ENCODE data around the gene SLFN12L.
A peak's percentile ranks its signal among the peaks of the same experiment; 100 is the strongest.
"Not testable (repeated sequence)": the region's sequence is repeated elsewhere in the genome, so short reads cannot be mapped to it uniquely, and the experiment has no call there.

SLFN12L gene

GRCh38 chr17:35460354-35460851, 77.1 kb downstream of the SLFN12L start:
- DNase-seq = peak; percentile 69
- in situ Hi-C loops (cut with HindIII; ENCODE audit: low pct_ligation_motif_present, low pct_unique_long_range_greater_than_20kb, low sequenced_read_pairs) = no loop called here

- DNase-seq; in situ Hi-C loops (cut with HindIII; ENCODE audit: low pct_ligation_motif_present, low pct_unique_long_range_greater_than_20kb, low sequenced_read_pairs): not testable (repeated sequence)
Observed at GRCh38 chr17:35454035-35454434, 83.4 kb downstream of the SLFN12L start.

GRCh38 chr17:35453171-35453570, 84.3 kb downstream of the SLFN12L start:
- DNase-seq = no peak
- in situ Hi-C loops (cut with HindIII; ENCODE audit: low pct_ligation_motif_present, low pct_unique_long_range_greater_than_20kb, low sequenced_read_pairs) = no loop called here

GRCh38 chr17:35449371-35449931, 88.0 kb downstream of the SLFN12L start:
- no peak for DNase-seq
- in situ Hi-C loops (cut with HindIII; ENCODE audit: low pct_ligation_motif_present, low pct_unique_long_range_greater_than_20kb, low sequenced_read_pairs) = loop anchor here (25.0 kb wide), 1 partner anchor 88 kb away; the partner anchor contains the start of gene SLFN12L

- in situ Hi-C loops (cut with HindIII; ENCODE audit: low pct_ligation_motif_present, low pct_unique_long_range_greater_than_20kb, low sequenced_read_pairs) = loop anchor here (25.0 kb wide), 1 partner anchor 88 kb away; the partner anchor contains the start of gene SLFN12L
- DNase-seq = no peak
Observed at GRCh38 chr17:35448899-35449227, 88.6 kb downstream of the SLFN12L start.

GRCh38 chr17:35448214-35448898, 89.1 kb downstream of the SLFN12L start, which contains the start of gene SLFN13:
Gene SLFN13, minus strand, starts transcription at chr17:35448766. Its CDS starts 3,086 bp downstream, at chr17:35445680.
- DNase-seq = peak; percentile 93
- in situ Hi-C loops (cut with HindIII; ENCODE audit: low pct_ligation_motif_present, low pct_unique_long_range_greater_than_20kb, low sequenced_read_pairs) = loop anchor here (25.0 kb wide), 1 partner anchor 89 kb away; the partner anchor contains the start of gene SLFN12L

- no peak for DNase-seq
- in situ Hi-C loops (cut with HindIII; ENCODE audit: low pct_ligation_motif_present, low pct_unique_long_range_greater_than_20kb, low sequenced_read_pairs) = loop anchor here (25.0 kb wide), 1 partner anchor 90 kb away; the partner anchor contains the start of gene SLFN12L
Observed at GRCh38 chr17:35447499-35447898, 90.0 kb downstream of the SLFN12L start.

GRCh38 chr17:35438433-35438832, 99.0 kb downstream of the SLFN12L start:
- in situ Hi-C loops (cut with HindIII; ENCODE audit: low pct_ligation_motif_present, low pct_unique_long_range_greater_than_20kb, low sequenced_read_pairs) = loop anchor here (25.0 kb wide), 1 partner anchor 99 kb away; the partner anchor contains the start of gene SLFN12L
- no peak for DNase-seq

- in situ Hi-C loops (cut with HindIII; ENCODE audit: low pct_ligation_motif_present, low pct_unique_long_range_greater_than_20kb, low sequenced_read_pairs) = loop anchor here (25.0 kb wide), 1 partner anchor 104 kb away; the partner anchor contains the start of gene SLFN12L
- DNase-seq = peak; percentile 99
Observed at GRCh38 chr17:35433075-35433894, 104.2 kb downstream of the SLFN12L start.

- DNase-seq = peak; percentile 96
- in situ Hi-C loops (cut with HindIII; ENCODE audit: low pct_ligation_motif_present, low pct_unique_long_range_greater_than_20kb, low sequenced_read_pairs) = loop anchor here (25.0 kb wide), 1 partner anchor 105 kb away; the partner anchor contains the start of gene SLFN12L
Observed at GRCh38 chr17:35432176-35433074, 105.1 kb downstream of the SLFN12L start, which contains the start of gene SLFN12. Gene SLFN12, minus strand, starts transcription at chr17:35432500. Its CDS starts 9,472 bp downstream, at chr17:35423028.

- in situ Hi-C loops (cut with HindIII; ENCODE audit: low pct_ligation_motif_present, low pct_unique_long_range_greater_than_20kb, low sequenced_read_pairs) = loop anchor here (25.0 kb wide), 1 partner anchor 108 kb away; the partner anchor contains the start of gene SLFN12L
- DNase-seq = no peak
Observed at GRCh38 chr17:35429702-35430101, 107.8 kb downstream of the SLFN12L start.

GRCh38 chr17:35428229-35428628, 109.2 kb downstream of the SLFN12L start:
- in situ Hi-C loops (cut with HindIII; ENCODE audit: low pct_ligation_motif_present, low pct_unique_long_range_greater_than_20kb, low sequenced_read_pairs) = loop anchor here (25.0 kb wide), 1 partner anchor 109 kb away; the partner anchor contains the start of gene SLFN12L

GRCh38 chr17:35423761-35424160, 113.7 kb downstream of the SLFN12L start:
- in situ Hi-C loops (cut with HindIII; ENCODE audit: low pct_ligation_motif_present, low pct_unique_long_range_greater_than_20kb, low sequenced_read_pairs) = no loop called here
- no peak for DNase-seq

More at GRCh38 chr17:35428229-35428628, 109.2 kb downstream of the SLFN12L start:
- no peak for DNase-seq

Data from ACHN (cell line).